HG03159 (cell line): Measurements from ENCODE around the gene SYDE2.
"Not testable (repeated sequence)": the region's sequence is repeated elsewhere in the genome, so short reads cannot be mapped to it uniquely, and the experiment has no call there.

Experiments used
- ATAC-seq: cut with Tn5 transposase; IDR thresholded peaks from one replicate; pipeline ENCODE4 v1.9.1; 2021; ENCODE audit warnings: mild to moderate bottlenecking, moderate library complexity; ENCODE audit not compliant: unreplicated experiment

Gene SYDE2

GRCh38 chr1:85171721-85172120 is 29.1 kb downstream of the SYDE2 start:
- no peak for ATAC-seq

DNA sequence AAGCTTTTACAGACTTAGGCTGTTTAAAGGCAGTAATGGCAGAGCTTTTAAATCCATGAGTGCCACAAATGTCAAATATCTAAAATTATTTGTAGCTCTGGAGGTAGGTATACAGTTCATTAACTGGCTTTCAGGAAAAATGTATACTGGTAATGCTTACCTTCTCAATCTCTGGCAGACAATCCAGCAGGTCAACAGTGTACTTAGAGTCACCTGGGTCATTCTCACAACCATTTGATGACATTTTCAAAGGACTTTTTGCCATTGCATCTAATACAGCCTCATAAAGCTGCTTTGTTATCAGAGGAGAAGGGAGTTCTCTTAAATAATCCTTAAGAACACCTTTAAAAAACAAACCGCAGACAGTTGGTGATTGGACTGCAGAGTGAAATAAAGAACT is 31.9 kb downstream of the SYDE2 start:
- ATAC-seq: no peak

DNA sequence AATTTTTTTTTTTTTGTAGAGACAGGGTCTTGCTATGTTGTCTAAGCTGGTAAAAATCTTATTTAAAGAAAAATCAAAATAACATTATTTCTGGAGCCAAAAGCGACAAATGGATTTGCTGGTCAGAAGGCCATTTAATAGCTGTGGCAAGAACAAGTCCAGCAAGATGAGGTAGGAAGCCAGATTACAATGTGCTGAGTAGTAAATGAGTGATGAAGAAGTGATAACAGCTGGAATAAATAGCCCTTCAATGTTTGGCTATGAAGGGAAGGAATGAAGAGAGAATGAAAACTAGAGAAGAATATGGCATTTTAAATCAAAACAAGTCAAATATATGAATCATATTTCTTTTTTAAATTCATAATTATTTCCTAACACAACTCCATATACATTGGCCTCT is 34.5 kb downstream of the SYDE2 start:
- ATAC-seq: no peak

DNA sequence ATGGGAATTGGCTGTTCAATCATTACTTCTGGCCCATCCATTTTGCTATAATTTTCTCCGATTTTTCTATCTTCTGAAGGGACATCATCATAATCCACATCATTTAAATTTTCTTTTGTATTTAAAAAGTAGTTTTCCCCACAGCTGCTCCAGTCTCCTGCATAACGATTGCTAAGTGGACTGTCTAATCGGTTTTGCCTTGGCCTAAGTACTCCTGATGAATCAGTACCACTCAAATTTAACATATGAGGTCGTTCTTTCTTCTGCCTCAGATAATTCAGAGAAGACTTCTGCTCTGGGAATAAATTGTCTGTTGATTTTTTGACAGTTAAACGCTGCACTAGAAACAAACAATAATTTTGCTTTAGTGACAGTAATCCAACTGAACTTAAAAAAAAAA is 41.9 kb downstream of the SYDE2 start:
- no peak for ATAC-seq

DNA sequence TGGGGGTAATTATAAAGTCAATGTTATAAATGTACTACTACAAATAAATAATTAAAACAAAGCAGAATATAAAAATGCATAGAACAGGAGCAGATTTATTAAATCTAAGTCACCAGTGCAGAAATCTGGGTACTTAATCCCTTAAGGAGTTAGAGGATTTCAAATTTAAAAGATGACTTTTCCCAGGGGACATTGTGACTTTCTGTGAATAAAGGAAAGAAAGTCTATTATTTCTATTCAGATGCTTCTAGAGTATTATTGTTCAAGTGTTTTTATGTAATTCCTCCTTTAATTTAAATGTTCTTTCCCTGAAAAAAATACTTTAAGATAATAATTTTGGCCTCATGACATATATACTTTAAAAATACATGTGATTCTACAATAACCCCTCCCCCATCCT is 43.4 kb downstream of the SYDE2 start:
- ATAC-seq: no peak

DNA sequence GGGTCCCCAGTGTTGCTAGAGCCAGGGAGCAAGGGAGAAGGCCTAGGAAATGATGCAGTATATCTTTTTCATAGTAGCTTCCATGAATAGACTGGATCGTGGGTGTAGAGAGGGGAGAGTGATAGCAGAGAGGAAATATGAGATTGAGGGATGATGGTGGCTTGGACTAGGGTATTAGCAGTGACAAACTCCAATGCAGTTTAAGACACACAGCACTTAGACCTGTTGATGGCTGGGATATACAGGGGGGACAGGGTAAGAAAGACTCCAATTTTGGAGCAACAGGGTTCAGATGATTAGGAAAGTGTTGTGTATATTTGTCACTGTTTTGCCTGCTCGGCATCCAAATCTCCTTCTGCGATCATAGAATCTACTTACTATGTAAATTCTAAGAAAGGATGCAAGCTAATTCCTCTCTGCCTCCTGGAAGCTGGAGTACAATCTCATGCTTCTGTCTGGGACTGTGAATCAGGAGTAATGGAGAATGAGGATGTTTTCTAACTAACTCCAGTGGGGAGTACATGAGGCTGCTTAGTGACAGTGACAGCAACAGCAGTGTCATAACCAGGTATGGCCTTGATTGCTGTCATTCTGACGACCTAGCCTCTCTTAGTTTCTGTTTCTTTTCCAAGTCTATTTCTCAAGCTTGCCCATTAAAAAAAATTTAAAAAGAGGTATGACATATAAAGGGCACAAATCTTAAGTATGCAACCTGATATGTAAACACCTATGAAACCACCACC is 47.5 kb downstream of the SYDE2 start:
- peak; percentile 69 for ATAC-seq

GRCh38 chr1:85151446-85151845 is 49.4 kb downstream of the SYDE2 start:
- ATAC-seq: no peak

GRCh38 chr1:85149805-85150204 is 51.0 kb downstream of the SYDE2 start:
- no peak for ATAC-seq

DNA sequence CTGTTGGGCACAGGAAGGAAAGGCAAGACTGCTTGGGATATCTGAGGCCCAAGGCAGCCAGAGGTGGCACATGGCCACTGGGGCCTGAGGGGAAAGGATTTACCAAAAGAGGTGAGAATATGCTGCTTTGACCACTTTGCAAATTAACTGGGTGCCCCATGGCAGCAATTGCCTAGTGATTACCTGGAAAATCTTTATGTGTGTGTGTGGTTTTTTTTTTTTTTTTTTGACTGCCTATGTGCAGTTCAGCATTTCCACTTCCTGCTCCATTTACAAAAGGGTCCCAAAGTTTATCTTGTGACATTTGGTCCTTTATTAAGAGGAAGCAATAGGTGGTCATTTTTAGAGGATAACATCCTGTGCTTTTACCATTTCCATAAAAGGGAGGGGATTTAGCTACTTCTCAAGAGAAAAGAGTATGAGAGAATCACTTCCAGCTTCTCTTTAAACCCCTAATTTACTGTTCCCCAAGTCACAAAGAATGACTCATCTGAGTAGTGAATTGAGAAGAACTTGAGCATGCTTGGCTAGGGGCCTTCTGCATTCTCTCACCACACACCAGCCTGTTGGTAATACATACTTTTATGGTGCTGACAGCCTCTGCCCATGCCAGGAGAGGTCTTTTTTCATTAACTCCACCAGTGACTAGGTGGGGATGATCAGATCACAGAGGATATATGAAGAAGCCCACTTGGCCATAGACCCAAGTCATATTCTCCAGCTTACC is 52.1 kb downstream of the SYDE2 start:
- ATAC-seq: peak; percentile 94

- no peak for ATAC-seq
These were observed 53.9 kb downstream of the SYDE2 start for GRCh38 chr1:85146972-85147359.

GRCh38 chr1:85146298-85146971 is 54.4 kb downstream of the SYDE2 start:
- not testable (repeated sequence) for ATAC-seq

DNA sequence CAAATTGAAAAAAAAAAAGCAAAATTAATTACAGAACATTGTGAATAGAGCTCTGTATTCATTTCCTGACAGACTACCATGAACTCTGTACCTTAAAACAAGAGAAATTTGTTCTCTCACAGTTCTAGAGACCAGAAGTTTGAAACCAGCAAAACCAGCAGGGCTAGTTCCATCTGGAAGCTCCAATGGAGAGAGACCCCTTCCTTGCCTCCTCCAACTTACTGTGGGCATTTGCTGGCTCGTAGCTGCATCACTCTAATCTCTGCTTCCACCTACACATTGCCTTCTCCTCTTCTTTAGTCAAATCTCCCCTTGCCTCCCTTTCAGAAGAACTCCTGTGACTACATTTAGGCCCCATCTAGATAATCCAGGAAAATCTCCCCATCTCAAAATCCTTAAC is 56.5 kb downstream of the SYDE2 start:
- no peak for ATAC-seq

- no peak for ATAC-seq
These were observed 58.1 kb downstream of the SYDE2 start for GRCh38 chr1:85142753-85143152.

DNA sequence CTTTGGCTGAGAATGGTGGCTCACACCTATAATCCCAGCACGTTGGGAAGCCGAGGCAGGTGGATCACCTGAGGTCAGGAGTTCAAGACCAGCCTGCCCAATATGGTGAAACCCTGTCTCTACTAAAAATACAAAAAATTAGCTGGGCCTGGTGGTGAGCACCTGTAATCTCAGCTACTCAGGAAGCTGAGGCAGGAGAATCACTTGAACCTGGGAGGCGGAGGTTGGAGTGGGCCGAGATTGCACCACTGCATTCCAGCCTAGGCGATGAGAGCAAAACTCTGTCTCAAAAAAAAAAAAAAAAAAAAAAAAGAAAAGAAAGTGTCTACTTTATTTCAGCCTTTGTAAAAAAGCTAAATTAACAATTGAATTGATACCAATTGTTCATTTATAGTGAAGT is 62.4 kb downstream of the SYDE2 start:
- ATAC-seq: not testable (repeated sequence)

GRCh38 chr1:85137660-85138059 is 63.2 kb downstream of the SYDE2 start:
- no peak for ATAC-seq

GRCh38 chr1:85135392-85135798 is 65.4 kb downstream of the SYDE2 start:
- ATAC-seq: no peak

GRCh38 chr1:85134583-85135391 is 66.0 kb downstream of the SYDE2 start:
- ATAC-seq: no peak

DNA sequence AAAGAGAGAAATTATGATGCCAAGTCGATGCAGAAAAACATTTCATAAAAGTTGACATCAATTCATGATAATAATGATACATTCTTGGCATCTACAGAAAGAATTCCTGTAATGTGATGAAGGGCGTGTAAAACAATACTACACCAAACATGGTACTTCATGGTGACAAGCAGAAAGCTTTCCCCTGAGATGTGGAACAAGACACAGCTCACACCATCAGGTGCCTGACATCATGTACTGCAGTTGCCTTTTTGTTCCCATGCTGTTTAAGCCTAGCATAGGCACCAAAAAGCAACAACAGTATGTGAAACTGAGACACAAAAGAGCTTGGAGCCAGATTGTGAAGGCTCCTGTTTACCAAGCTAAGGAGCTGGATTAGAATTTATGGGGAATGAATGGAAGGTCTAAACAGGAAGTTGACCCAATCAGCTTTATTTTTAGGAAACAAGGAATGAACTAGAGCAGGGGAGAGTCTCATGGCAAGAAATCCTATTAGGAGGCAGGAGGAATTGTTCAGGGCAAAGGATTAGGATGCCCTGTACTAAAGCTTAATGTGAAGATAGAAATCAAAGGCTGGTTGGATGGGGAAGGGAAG is 67.2 kb downstream of the SYDE2 start:
- no peak for ATAC-seq

DNA sequence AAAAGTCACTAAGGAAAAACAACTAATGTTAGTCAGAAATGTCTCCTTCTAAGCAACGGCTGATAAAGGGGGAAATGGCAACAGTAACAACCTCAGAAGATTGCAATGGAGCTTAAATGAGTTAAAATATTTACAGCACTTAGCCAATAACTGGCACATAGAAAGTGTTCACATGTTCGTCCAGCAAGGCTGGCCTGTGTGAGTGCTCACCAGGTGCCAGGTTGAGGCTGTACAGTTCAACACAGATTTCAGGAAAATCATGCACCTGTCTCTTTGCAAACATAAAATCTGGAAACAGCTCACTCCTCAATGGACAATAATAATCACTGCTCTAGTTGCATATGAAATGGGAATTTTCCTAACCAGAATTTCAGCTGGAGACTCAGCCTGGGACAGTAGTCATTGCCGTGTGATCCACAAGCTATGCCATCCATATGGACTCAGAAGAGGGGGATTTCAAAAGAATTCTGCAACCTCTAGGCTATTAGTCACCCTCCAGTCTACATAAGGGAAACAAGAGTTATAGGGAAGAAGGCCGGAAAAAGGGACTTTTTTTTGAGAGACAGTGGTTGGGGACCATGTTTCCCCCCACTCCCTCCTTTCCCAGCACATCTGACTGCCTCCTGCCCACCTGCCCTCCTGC is 68.6 kb downstream of the SYDE2 start:
- no peak for ATAC-seq

GRCh38 chr1:85128316-85128715 is 72.5 kb downstream of the SYDE2 start:
- ATAC-seq: no peak
